Lower lobe of right lung (tissue), 2 donors: ENCODE measurements around the gene MPP4. TPM values are rescaled to one million over a fixed set of nuclear protein-coding genes. Genes with fewer than 3 reads are reported as not detected.

Experiments
- ATAC-seq, 2 donors: fragments of 200-7000 bp; cut with Tn5 transposase; one replicate each; pipeline ENCODE4 v1.9.1; 2020 to 2022; ENCODE audit warnings: mild to moderate bottlenecking in 2 of 2, moderate library complexity in 2 of 2
- DNase-seq: peaks from one replicate; pipeline ENCODE4 v3.0.0-alpha.2; 2020
- H3K27ac ChIP-seq: fragments of 200-600 bp; one replicate; pipeline ENCODE4 v1.8.0; 2022
- H3K27me3 ChIP-seq: fragments of 200-600 bp; one replicate; pipeline ENCODE4 v1.8.0; 2022; ENCODE audit warnings: low read depth
- H3K36me3 ChIP-seq: fragments of 200-600 bp; one replicate; pipeline ENCODE4 v1.8.0; 2022; ENCODE audit warnings: mild to moderate bottlenecking
- H3K4me1 ChIP-seq: fragments of 200-600 bp; one replicate; pipeline ENCODE4 v1.8.0; 2022
- H3K4me3 ChIP-seq: fragments of 200-600 bp; one replicate; pipeline ENCODE4 v1.8.0; 2022; ENCODE audit warnings: mild to moderate bottlenecking
- H3K9me3 ChIP-seq: fragments of 200-600 bp; one replicate; pipeline ENCODE4 v1.8.0; 2022
- intact Hi-C: fragments of 100-400 bp; cut with DNase I; formaldehyde crosslinking; loops from one replicate; pipeline ENCODE4 v1.11.0; 2022
- total RNA-seq: library from RNA; stranded (reverse); fragmentation: NEBNext Ultra II Directional; extraction: Animal tissue kit (Norgen Biotek cat#: 25700); gene quantifications from one replicate; pipeline ENCODE4 v1.2.1, GENCODE V29; 2021
- TF ChIP-seq, protein P1 (sequence below): fragments of 200-600 bp; IDR thresholded peaks from one replicate; pipeline ENCODE4 v1.8.0; 2022; ENCODE audit warnings: antibody characterized with exemption, mild to moderate bottlenecking
- donor health status: DM: no; HTN: yes; CAD: no; lungs with severe emphysema.

The MPP4 gene
- total RNA-seq, 1 donor from 2014 or later = 0.30 TPM

DNA sequence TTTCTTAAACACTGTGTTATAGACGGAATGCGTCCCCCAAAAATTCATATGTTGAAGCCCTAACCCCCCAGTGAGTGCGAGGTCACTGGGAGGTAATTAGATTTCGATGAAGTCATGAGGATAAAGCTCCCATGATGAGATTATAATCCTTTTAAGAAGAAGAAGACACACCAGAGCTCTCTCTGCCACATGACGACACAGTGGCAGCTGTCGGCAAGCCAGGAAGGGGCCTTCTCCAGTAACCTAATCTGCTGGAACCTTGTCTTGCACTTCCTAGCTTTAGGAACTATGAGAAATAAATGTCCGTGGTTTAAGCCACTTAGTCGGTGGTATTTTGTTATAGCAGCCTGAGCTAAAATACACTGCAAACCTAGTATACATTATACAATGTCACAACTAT lies 67.4 kb downstream of the MPP4 start:
- ATAC-seq (no peak), DNase-seq (no peak)
- no peak overlapping the region for H3K27ac ChIP-seq
- intact Hi-C loops = no loop called here
- peaks cover 69% of the 10 kb centered on the region for H3K36me3 ChIP-seq
- no peaks in the 10 kb centered on the region for H3K4me1 ChIP-seq
- H3K4me3 ChIP-seq = no peak overlapping the region
- no peaks in the 10 kb centered on the region for H3K27me3 ChIP-seq
- H3K9me3 ChIP-seq = no peaks in the 10 kb centered on the region
- TF ChIP-seq, protein P1, sequence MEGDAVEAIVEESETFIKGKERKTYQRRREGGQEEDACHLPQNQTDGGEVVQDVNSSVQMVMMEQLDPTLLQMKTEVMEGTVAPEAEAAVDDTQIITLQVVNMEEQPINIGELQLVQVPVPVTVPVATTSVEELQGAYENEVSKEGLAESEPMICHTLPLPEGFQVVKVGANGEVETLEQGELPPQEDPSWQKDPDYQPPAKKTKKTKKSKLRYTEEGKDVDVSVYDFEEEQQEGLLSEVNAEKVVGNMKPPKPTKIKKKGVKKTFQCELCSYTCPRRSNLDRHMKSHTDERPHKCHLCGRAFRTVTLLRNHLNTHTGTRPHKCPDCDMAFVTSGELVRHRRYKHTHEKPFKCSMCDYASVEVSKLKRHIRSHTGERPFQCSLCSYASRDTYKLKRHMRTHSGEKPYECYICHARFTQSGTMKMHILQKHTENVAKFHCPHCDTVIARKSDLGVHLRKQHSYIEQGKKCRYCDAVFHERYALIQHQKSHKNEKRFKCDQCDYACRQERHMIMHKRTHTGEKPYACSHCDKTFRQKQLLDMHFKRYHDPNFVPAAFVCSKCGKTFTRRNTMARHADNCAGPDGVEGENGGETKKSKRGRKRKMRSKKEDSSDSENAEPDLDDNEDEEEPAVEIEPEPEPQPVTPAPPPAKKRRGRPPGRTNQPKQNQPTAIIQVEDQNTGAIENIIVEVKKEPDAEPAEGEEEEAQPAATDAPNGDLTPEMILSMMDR = no peak

DNA sequence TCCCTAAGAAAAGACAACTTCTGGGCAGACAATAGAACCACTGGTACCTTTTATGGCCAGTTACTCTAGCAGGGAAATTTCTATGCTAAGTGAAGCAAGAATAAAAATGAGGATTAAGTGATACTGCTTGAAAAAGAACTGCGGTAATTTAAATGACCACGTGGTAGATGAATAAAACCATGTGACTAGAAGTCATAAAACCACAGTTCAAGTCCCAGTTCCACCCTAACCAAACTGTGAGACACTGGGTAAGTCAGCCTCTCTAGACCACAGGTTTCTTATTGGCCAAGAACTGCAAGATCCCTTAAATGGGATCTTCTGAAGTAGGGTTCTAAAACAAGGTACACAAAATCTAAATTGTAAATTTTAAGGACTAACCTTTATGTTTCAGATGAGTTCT lies 67.9 kb downstream of the MPP4 start:
- TF ChIP-seq, protein P1 = no peak
- H3K36me3 ChIP-seq = peaks cover 69% of the 10 kb centered on the region

DNA sequence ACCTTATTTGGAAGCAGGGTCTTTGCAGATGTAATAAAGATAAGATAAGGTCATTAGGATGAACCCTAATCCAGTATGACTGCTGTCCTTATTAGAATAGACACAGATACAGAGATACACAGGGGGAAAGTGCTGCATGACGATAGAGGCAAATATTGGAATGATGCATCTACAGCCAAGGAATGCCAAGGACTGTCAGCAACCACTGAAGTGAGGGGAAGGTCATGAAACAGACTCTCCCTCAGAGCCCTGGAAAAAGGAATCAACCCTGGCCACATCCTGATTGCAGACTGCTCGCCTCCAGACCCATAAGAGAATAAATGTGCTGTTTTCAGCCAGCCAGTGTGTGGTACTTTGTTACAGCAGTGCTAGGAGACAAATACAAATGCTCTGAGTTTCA lies 69.9 kb downstream of the MPP4 start:
- no peaks in the 10 kb centered on the region for H3K4me1 ChIP-seq
- DNase-seq (no peak), ATAC-seq (no peak)
- H3K4me3 ChIP-seq = no peak overlapping the region
- H3K9me3 ChIP-seq = no peaks in the 10 kb centered on the region
- no peak overlapping the region for H3K27ac ChIP-seq
- TF ChIP-seq, protein P1 = no peak
- no peaks in the 10 kb centered on the region for H3K27me3 ChIP-seq
- intact Hi-C loops = no loop called here
- peaks cover 53% of the 10 kb centered on the region for H3K36me3 ChIP-seq

More for the DNA sequence above, 67.9 kb downstream of the MPP4 start:
- intact Hi-C loops = no loop called here
- DNase-seq (no peak), ATAC-seq (no peak)
- H3K9me3 ChIP-seq = no peaks in the 10 kb centered on the region
- no peak overlapping the region for H3K27ac ChIP-seq
- no peaks in the 10 kb centered on the region for H3K4me1 ChIP-seq
- H3K4me3 ChIP-seq = no peak overlapping the region
- no peaks in the 10 kb centered on the region for H3K27me3 ChIP-seq

DNA sequence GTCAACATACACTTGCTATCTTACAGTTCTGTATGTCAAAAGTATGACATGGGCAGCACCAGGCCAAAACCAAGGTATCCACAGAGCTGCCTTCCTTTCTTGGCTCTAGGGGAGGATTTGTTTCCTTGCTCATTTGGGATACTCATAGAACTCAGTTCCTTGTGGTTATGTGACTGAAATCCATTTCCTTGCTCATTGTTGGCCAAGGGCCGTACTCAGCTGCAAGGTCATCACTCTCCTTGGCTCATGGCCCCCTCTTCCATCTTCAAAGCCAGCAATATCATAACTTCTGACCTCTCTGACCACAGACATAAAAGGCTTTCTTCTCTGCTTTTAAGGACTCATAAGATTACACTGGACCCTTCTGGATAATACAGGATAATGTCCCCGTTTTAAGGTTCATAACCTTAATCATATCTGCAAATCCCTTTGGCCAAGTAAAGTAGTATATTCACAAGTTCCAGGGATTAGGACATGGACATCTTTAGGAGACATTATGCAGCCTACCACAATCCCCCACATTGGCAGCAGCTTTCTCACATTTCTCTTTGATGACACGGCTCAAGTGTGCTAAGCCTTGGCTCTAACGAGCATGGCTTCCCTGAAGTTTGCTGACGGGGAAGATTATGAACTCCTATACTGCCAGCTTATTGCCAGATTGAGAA lies 76.0 kb downstream of the MPP4 start:
- Histone ChIP-seq H3K4me3 (no peak overlapping the region), H3K27ac (no peak overlapping the region), H3K27me3 (no peaks in the 10 kb centered on the region), H3K9me3 (no peaks in the 10 kb centered on the region), H3K4me1 (peaks cover 4% of the 10 kb centered on the region), H3K36me3 (peaks cover 15% of the 10 kb centered on the region)
- ATAC-seq = no peak
- TF ChIP-seq, protein P1 = no peak
- no peak for DNase-seq
- intact Hi-C loops = no loop called here

DNA sequence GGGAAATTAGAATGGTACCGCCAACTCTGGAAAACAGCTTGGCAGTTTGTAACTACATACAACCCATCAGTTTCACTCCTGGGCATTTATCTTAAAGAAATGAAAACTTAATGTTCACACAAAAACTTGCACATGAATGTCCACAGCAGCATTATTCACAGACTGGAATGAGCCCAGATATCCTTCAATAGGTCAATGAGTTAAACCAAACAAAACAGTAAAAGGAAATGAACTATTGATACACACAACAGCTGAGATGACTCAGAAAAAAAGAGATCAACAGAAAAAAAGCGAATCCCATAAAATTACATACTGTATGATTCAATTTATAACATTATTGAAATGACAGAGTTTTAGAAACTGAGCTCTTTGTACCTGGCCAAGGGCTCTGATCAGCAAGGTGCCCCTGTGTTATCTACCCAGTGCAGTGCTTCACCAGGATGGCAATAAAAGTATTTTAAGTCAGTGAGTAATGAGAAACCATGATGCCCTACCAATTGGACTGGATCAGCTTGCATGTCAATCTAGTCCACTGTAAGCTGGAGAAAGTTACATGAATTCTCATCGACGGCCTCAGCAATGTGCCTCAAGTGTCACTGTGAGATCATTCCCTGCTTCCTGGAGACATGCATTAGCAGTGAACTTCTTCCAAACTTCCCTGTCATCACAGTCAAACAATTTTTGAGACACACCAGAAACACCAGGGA lies 77.0 kb downstream of the MPP4 start:
- TF ChIP-seq, protein P1 = no peak
- no peaks in the 10 kb centered on the region for H3K27me3 ChIP-seq
- H3K36me3 ChIP-seq = peaks cover 9% of the 10 kb centered on the region
- no peaks in the 10 kb centered on the region for H3K9me3 ChIP-seq
- peaks cover 4% of the 10 kb centered on the region for H3K4me1 ChIP-seq
- intact Hi-C loops = no loop called here
- DNase-seq (no peak), ATAC-seq (no peak)
- H3K4me3 ChIP-seq = no peak overlapping the region
- no peak overlapping the region for H3K27ac ChIP-seq
